K562 (cell line): ENCODE results near the gene ZFP30. TPM values are rescaled to one million over a fixed set of nuclear protein-coding genes. Genes with fewer than 3 reads are reported as not detected.

Experiments used
- BRF2 ChIP-seq: IDR thresholded peaks from 3 replicates; pipeline ENCODE4 v1.6.1; 2011; ENCODE audit warnings: borderline replicate concordance, mild to moderate bottlenecking; ENCODE audit not compliant: insufficient read length, insufficient read depth
- CCNT2 ChIP-seq: IDR thresholded peaks from 2 replicates; pipeline ENCODE4 v1.6.1; 2011; ENCODE audit warnings: borderline replicate concordance, low read depth, mild to moderate bottlenecking, moderate library complexity, mixed read lengths, low read length; ENCODE audit not compliant: insufficient read length; ENCODE audit errors: extremely low read depth
- CHD2 ChIP-seq: IDR thresholded peaks from 2 replicates; pipeline ENCODE4 v1.6.1; 2011; ENCODE audit warnings: low read depth, low read length
- CTBP1 ChIP-seq: fragments of 450-650 bp; IDR thresholded peaks from 2 replicates; pipeline ENCODE4 v1.6.1; 2016; ENCODE audit warnings: borderline replicate concordance
- CXXC5 ChIP-seq: fragments of 250-450 bp; sonication (Bioruptor Pico); IDR thresholded peaks from 2 replicates; pipeline ENCODE4 v1.8.0; 2022; ENCODE audit warnings: inconsistent platforms, mild to moderate bottlenecking, moderate library complexity
- EGR1 ChIP-seq: fragments of 450-650 bp; conservative IDR thresholded peaks from 2 replicates; pipeline ENCODE4 v1.6.1; 2017; ENCODE audit warnings: mild to moderate bottlenecking
- EHMT2 ChIP-seq: fragments of 450-650 bp; IDR thresholded peaks from 2 replicates; pipeline ENCODE4 v1.6.1; 2018; ENCODE audit warnings: antibody characterized with exemption
- ETV6 ChIP-seq, 3 experiments: fragments of 150-350 bp in 1 of 3; sonication (generic) in 1 of 3; formaldehyde crosslinking in 1 of 3; IDR thresholded peaks; 2 replicates each; pipeline versions ENCODE4 v1.6.1 to v1.8.0; 2014 to 2022; ENCODE audit warnings: borderline replicate concordance in 2 of 3, low read depth in 2 of 3, antibody characterized with exemption in 1 of 3, low read length in 1 of 3, mild to moderate bottlenecking in 1 of 3, missing genetic modification reagents in 1 of 3
- HDAC1 ChIP-seq, 2 experiments: fragments of 450-650 bp; IDR thresholded peaks; 2 replicates each; pipeline ENCODE4 v1.6.1; 2016 to 2017; ENCODE audit warnings: inconsistent platforms in 1 of 2, mild to moderate bottlenecking in 1 of 2, moderate library complexity in 1 of 2
- HNRNPLL ChIP-seq: fragments of 200-400 bp; formaldehyde crosslinking; IDR thresholded peaks from 2 replicates; pipeline ENCODE4 v1.6.1; 2017; ENCODE audit warnings: low read length, low read depth, mild to moderate bottlenecking; ENCODE audit not compliant: poor library complexity, severe bottlenecking
- KDM2B ChIP-seq: fragments of 250-450 bp; sonication (Bioruptor Pico); IDR thresholded peaks from 2 replicates; pipeline ENCODE4 v1.8.0; 2021; ENCODE audit warnings: mild to moderate bottlenecking, moderate library complexity
- LCOR ChIP-seq: sonication (generic); formaldehyde crosslinking; IDR thresholded peaks from 2 replicates; pipeline ENCODE4 v1.8.0; 2022; ENCODE audit warnings: mild to moderate bottlenecking, missing genetic modification reagents
- MEIS2 ChIP-seq: fragments of 450-650 bp; IDR thresholded peaks from 2 replicates; pipeline ENCODE4 v1.6.1; 2014; ENCODE audit warnings: mild to moderate bottlenecking; ENCODE audit not compliant: partially characterized antibody
- MYC ChIP-seq, 2 experiments: fragments of 250-450 bp in 1 of 2; sonication (Bioruptor Pico) in 1 of 2; IDR thresholded peaks; 2 replicates each; pipeline versions ENCODE4 v1.5.1 to v1.6.1; 2012 to 2021; ENCODE audit warnings: low read depth in 2 of 2, borderline replicate concordance in 1 of 2, improper control_type of control experiment in 1 of 2, low read length in 1 of 2, mild to moderate bottlenecking in 1 of 2, moderate library complexity in 1 of 2
- NEUROD1 ChIP-seq: fragments of 150-350 bp; IDR thresholded peaks from 2 replicates; pipeline ENCODE4 v1.6.1; 2014; ENCODE audit warnings: borderline replicate concordance, low read length, low read depth; ENCODE audit not compliant: partially characterized antibody
- NFIX ChIP-seq: fragments of 250-450 bp; sonication (Bioruptor Pico); IDR thresholded peaks from 2 replicates; pipeline ENCODE4 v1.4.0; 2020; ENCODE audit warnings: low read depth, mild to moderate bottlenecking, moderate library complexity
- NRF1 ChIP-seq, 2 experiments: fragments of 450-650 bp; IDR thresholded peaks in 1 of 2; conservative IDR thresholded peaks in 1 of 2; 2 replicates each; pipeline ENCODE4 v1.6.1; 2014; ENCODE audit warnings: mild to moderate bottlenecking in 2 of 2
- OTX1 ChIP-seq: fragments of 450-650 bp; formaldehyde crosslinking; IDR thresholded peaks from 2 replicates; pipeline ENCODE4 v1.4.0; 2022; ENCODE audit warnings: mild to moderate bottlenecking
- PHF20 ChIP-seq: fragments of 450-650 bp; IDR thresholded peaks from 2 replicates; pipeline ENCODE4 v1.6.1; 2018; ENCODE audit not compliant: partially characterized antibody
- POLR2A ChIP-seq: fragments of 450-650 bp; conservative IDR thresholded peaks from 2 replicates; pipeline ENCODE4 v1.6.1; 2016
- PPARD ChIP-seq: fragments of 250-450 bp; sonication (Bioruptor Pico); IDR thresholded peaks from 2 replicates; pipeline ENCODE4 v1.8.0; 2022; ENCODE audit warnings: inconsistent platforms, mild to moderate bottlenecking, moderate library complexity
- RAD51 ChIP-seq: fragments of 450-650 bp; IDR thresholded peaks from 2 replicates; pipeline ENCODE4 v1.7.1; 2016; ENCODE audit warnings: low read depth, mild to moderate bottlenecking, borderline replicate concordance
- TCF7 ChIP-seq: sonication (generic); IDR thresholded peaks from 2 replicates; pipeline ENCODE4 v1.6.1; 2016; ENCODE audit warnings: antibody characterized with exemption, borderline replicate concordance
- TCFL5 ChIP-seq: fragments of 250-450 bp; sonication (Bioruptor Pico); conservative IDR thresholded peaks from 2 replicates; pipeline ENCODE4 v1.6.1; 2021; ENCODE audit warnings: mild to moderate bottlenecking, moderate library complexity, matching md5 sums
- XRCC4 ChIP-seq: IDR thresholded peaks from one replicate; pipeline ENCODE4 v1.6.1; 2011; ENCODE audit not compliant: insufficient read depth, insufficient read length; ENCODE audit errors: extremely low read depth
- ZBTB2 ChIP-seq: fragments of 450-650 bp; IDR thresholded peaks from 2 replicates; pipeline ENCODE4 v1.6.1; 2016; ENCODE audit warnings: antibody characterized with exemption
- ZNF239 ChIP-seq: fragments of 250-450 bp; sonication (Bioruptor Pico); IDR thresholded peaks from 2 replicates; pipeline ENCODE4 v1.4.0; 2020; ENCODE audit warnings: mild to moderate bottlenecking
- ZNF695 ChIP-seq: fragments of 450-650 bp; formaldehyde crosslinking; IDR thresholded peaks from 2 replicates; pipeline ENCODE4 v1.4.0; 2020; ENCODE audit warnings: mild to moderate bottlenecking, moderate library complexity
- polyA plus RNA-seq, 8 experiments: library from polyadenylated mRNA; depleted of rRNA in 4 of 8; stranded (reverse) in 5 of 8; unstranded in 3 of 8; fragments of >200 nt; fragmentation: Nextera tagmentation in 2 of 8; fragmentation: Illumina TruSeq in 1 of 8; extraction: Ambion mirVana in 2 of 8; extraction: Trizol in 1 of 8; gene quantifications; 2 replicates each; pipeline versions ENCODE4 v1.2.1 to v1.2.3, GENCODE V29; 2011 to 2014; ENCODE audit warnings: inconsistent platforms in 1 of 8, missing spikeins in 1 of 8
- total RNA-seq, 7 experiments: library from RNA; depleted of rRNA in 6 of 7; stranded (reverse); fragments of >200 nt in 6 of 7; fragmentation: Illumina TruSeq in 2 of 7; extraction: Trizol in 2 of 7; gene quantifications; 2 replicates each; pipeline versions ENCODE4 v1.2.1 to v1.2.3, GENCODE V29; 2011 to 2021; ENCODE audit warnings: low replicate concordance in 1 of 7

The ZFP30 gene
- total and polyA plus RNA-seq, 9 of the 15 experiments (the other 6 are each of a cell fraction or from before 2014, with no cell fraction given) = 1.1 to 11.3 (median 4.9) TPM

- TF ChIP-seq BRF2 (no peak), POLR2A (peak; percentile 38; the same call in 1 of the 2 replicates), TCF7 (no peak), HNRNPLL (peak; percentile 95), ZNF239 (CRISPR knock-in tag) (no peak), MEIS2 (peak; percentile 96), CTBP1 (peak; percentile 95), ZBTB2 (peak; percentile 55; the same call in 1 of the 2 replicates), RAD51 (no peak), CCNT2 (peak; percentile 35), ETV6 (IDR thresholded peaks at IDR 0.05; ENCODE audit: borderline replicate concordance in 1 of 2, low read depth in 2 of 2, low read length in 1 of 2) (no peak), ETV6 (CRISPR knock-in tag; IDR thresholded peaks at IDR 0.05; ENCODE audit: borderline replicate concordance) (no peak), NEUROD1 (peak; percentile 23), HDAC1 (IDR thresholded peaks at IDR 0.05) (peak in 1 of 2 experiments; percentile 79; a peak in 2 of 4 replicates), OTX1 (no peak), LCOR (CRISPR knock-in tag) (0 out of 2 replicates have a peak, but pooled peaks have one; percentile 57), CHD2 (peak; percentile 96), EGR1 (peak; percentile 91), TCFL5 (CRISPR knock-in tag) (no peak), NFIX (no peak), MYC (IDR thresholded peaks at IDR 0.05; ENCODE audit: low read depth, low read length) (peak; percentile 72), MYC (CRISPR knock-in tag; IDR thresholded peaks at IDR 0.05; ENCODE audit: borderline replicate concordance, low read depth) (no peak; the same call in 1 of the 2 replicates), CXXC5 (CRISPR knock-in tag) (peak; percentile 97), KDM2B (no peak), PPARD (CRISPR knock-in tag) (no peak), XRCC4 (no peak), EHMT2 (no peak), PHF20 (peak; percentile 50), NRF1 (conservative IDR thresholded peaks at IDR 0.05 in 1 of 2, IDR thresholded peaks at IDR 0.05 in 1 of 2) (peak; percentile 95 to 96), ZNF695 (CRISPR knock-in tag) (no peak)
These were observed 565 bp upstream of the ZFP30 start (continued) for GRCh38 chr19:37655689-37656371.
